ENCODE results near the gene RAG2. TPM values are rescaled to one million over a fixed set of nuclear protein-coding genes. Genes with fewer than 3 reads are reported as not detected.

Gene RAG2
- total RNA-seq, 1 experiment from 2014 or later: not detected

- H3K23me2 ChIP-seq (ENCODE audit: insufficient read length, low read depth, low read length, poor library complexity, severe bottlenecking): no peaks in the 10 kb centered on the region
- H3K9ac ChIP-seq (ENCODE audit: extremely low read depth, insufficient read length, low read length): no peak overlapping the region
- no peak overlapping the region for H3T11ph ChIP-seq (ENCODE audit: low read length)
- no peak overlapping the region for H2AFZ ChIP-seq (ENCODE audit: low read length)
- H3K4me3 Mint-ChIP-seq: no peak overlapping the region
- no peak overlapping the region for H3K14ac ChIP-seq (ENCODE audit: insufficient read depth, low read length)
- no peak overlapping the region for H4K5ac ChIP-seq (ENCODE audit: insufficient read length, low read depth, low read length)
- no peak overlapping the region for H3K4me2 ChIP-seq (ENCODE audit: insufficient read depth, insufficient read length, low read length)
- H3K27ac ChIP-seq (ENCODE audit: insufficient read length, low read depth, low read length): no peak overlapping the region
- H4K91ac ChIP-seq (ENCODE audit: insufficient read length, low read depth, low read length): no peak overlapping the region
- H3K56ac ChIP-seq (ENCODE audit: insufficient read length, low read depth, low read length): no peak overlapping the region
- DNase-seq: no peak
- no peak overlapping the region for H3K18ac ChIP-seq (ENCODE audit: insufficient read length, low read depth, low read length)
- no peak overlapping the region for H2BK15ac ChIP-seq (ENCODE audit: low read depth, low read length)
- H3K23ac ChIP-seq (ENCODE audit: insufficient read length, low read depth, low read length): no peak overlapping the region
- H3K27me3 ChIP-seq (ENCODE audit: insufficient read depth, low read length): no peaks in the 10 kb centered on the region
- H2BK20ac ChIP-seq (ENCODE audit: low read depth, low read length, poor library complexity, severe bottlenecking): no peak overlapping the region
- H4K20me1 ChIP-seq (ENCODE audit: control insufficient read depth, insufficient read depth, insufficient read length): no peaks in the 10 kb centered on the region
- no peaks in the 10 kb centered on the region for H3K4me1 Mint-ChIP-seq
- no peaks in the 10 kb centered on the region for H3K4me1 ChIP-seq (ENCODE audit: insufficient read depth, low read length)
- H3K27me3 Mint-ChIP-seq (ENCODE audit: low read depth): peaks cover 48% of the 10 kb centered on the region
- no peak for TF ChIP-seq CTCF (conservative IDR thresholded peaks at IDR 0.05)
- H2AK5ac ChIP-seq (ENCODE audit: insufficient read length, low read length): no peak overlapping the region
- H3K9me3 ChIP-seq (ENCODE audit: control insufficient read depth, low read depth, low read length): peaks cover 6% of the 10 kb centered on the region
- H2BK12ac ChIP-seq (ENCODE audit: insufficient read length, low read depth, low read length): no peak overlapping the region
- H4K8ac ChIP-seq (replicated peaks; ENCODE audit: insufficient read length, low read depth, low read length): no peak overlapping the region
- no peaks in the 10 kb centered on the region for H3K79me1 ChIP-seq (ENCODE audit: insufficient read depth, low read depth, low read length, poor library complexity, severe bottlenecking)
- peaks cover 5 to 9% (median 8%) of the 10 kb centered on the region in 3 experiments; a peak in 5 of 7 replicates for H3K36me3 Mint-ChIP-seq (ENCODE audit: insufficient read depth in 1 of 3, low read depth in 3 of 3)
- H3K79me2 ChIP-seq (ENCODE audit: insufficient read depth, low read length): no peaks in the 10 kb centered on the region
- H2BK5ac ChIP-seq (ENCODE audit: insufficient read length, low read length): no peak overlapping the region
- no peak overlapping the region for H3K27ac Mint-ChIP-seq
- H3K9me3 Mint-ChIP-seq: peaks cover 10 to 12% of the 10 kb centered on the region in 2 experiments
- no peak overlapping the region for H2BK120ac ChIP-seq (ENCODE audit: low read depth, low read length, poor library complexity, severe bottlenecking)
- no peak overlapping the region for H3K4ac ChIP-seq (ENCODE audit: low read depth, low read length)
These were observed 11.5 kb downstream of the RAG2 start for GRCh38 chr11:36586543-36586942.

Measured in H9 (cell line).